Natural killer cell (primary cell): ENCODE results near the gene C4BPA. TPM values are rescaled to one million over a fixed set of nuclear protein-coding genes. Genes with fewer than 3 reads are reported as not detected.

Experiments used
- ATAC-seq, 3 donors: fragments of 150-1000 bp in 2 of 3; fragments of 200-7000 bp in 1 of 3; cut with Tn5 transposase; 1 replicate in 1 of 3; 2 replicates in 2 of 3; pipeline ENCODE4 v1.10.0; 2021; ENCODE audit warnings: mild to moderate bottlenecking in 2 of 3, moderate library complexity in 2 of 3
- DNase-seq, 2 donors: peaks; one replicate each; pipeline versions ENCODE4 v3.0.0 to v3.0.0-alpha.2; 2013 to 2021; ENCODE audit warnings: mixed read lengths in 1 of 2
- H3K27ac ChIP-seq: one replicate; pipeline ENCODE4 v1.5.1; 2013; ENCODE audit warnings: mild to moderate bottlenecking, low read length
- H3K27me3 ChIP-seq: one replicate; pipeline ENCODE4 v1.6.1; 2013; ENCODE audit warnings: low read length; ENCODE audit not compliant: control insufficient read depth, insufficient read depth
- H3K36me3 ChIP-seq: one replicate; pipeline ENCODE4 v1.6.1; 2013; ENCODE audit warnings: low read length; ENCODE audit not compliant: control insufficient read depth, insufficient read depth
- H3K4me1 ChIP-seq: one replicate; pipeline ENCODE4 v1.6.1; 2013; ENCODE audit warnings: low read length; ENCODE audit not compliant: control insufficient read depth, insufficient read depth
- H3K4me3 ChIP-seq: one replicate; pipeline ENCODE4 v1.5.1; 2013; ENCODE audit warnings: low read length
- H3K9me3 ChIP-seq: one replicate; pipeline ENCODE4 v1.6.1; 2013; ENCODE audit warnings: low read length; ENCODE audit not compliant: control insufficient read depth, insufficient read depth
- H3K27ac Mint-ChIP-seq, 2 donors: one replicate each; pipeline ENCODE4 v1.8.0; 2022; ENCODE audit warnings: mild to moderate bottlenecking in 2 of 2, mixed read lengths in 2 of 2, moderate library complexity in 1 of 2
- H3K27me3 Mint-ChIP-seq, 2 donors: one replicate each; pipeline ENCODE4 v1.8.0; 2022; ENCODE audit warnings: low read depth in 2 of 2, mixed read lengths in 2 of 2
- H3K36me3 Mint-ChIP-seq: one replicate; pipeline ENCODE4 v1.8.0; 2022; ENCODE audit warnings: mixed read lengths
- H3K4me1 Mint-ChIP-seq, 2 donors: one replicate each; pipeline ENCODE4 v1.8.0; 2022; ENCODE audit warnings: mixed read lengths in 2 of 2
- H3K4me3 Mint-ChIP-seq: one replicate; pipeline ENCODE4 v1.8.0; 2022; ENCODE audit warnings: mild to moderate bottlenecking, moderate library complexity, mixed read lengths
- H3K9me3 Mint-ChIP-seq, 2 donors: one replicate each; pipeline ENCODE4 v1.8.0; 2022; ENCODE audit warnings: mixed read lengths in 2 of 2
- CTCF ChIP-seq: fragments of 200-600 bp; IDR thresholded peaks from one replicate; pipeline ENCODE4 v1.8.0; 2022; ENCODE audit warnings: antibody characterized with exemption
- WGBS: methylation state at CpG from one replicate; pipeline ENCODE4 v1.1.7; 2013; ENCODE audit warnings: missing lambda C conversion rate; ENCODE audit not compliant: insufficient coverage; 5-methylcytosine and 5-hydroxymethylcytosine counted together
- intact Hi-C: fragments of 100-400 bp; cut with micrococcal nuclease; formaldehyde crosslinking; loops from one replicate; pipeline ENCODE4 v1.14.2; 2022
- total RNA-seq, 4 donors: library from RNA; stranded (reverse); fragments of 120-200 nt in 1 of 4; gene quantifications; one replicate each; pipeline versions ENCODE4 v1.2.3 to v1.2.4, GENCODE V29; 2013 to 2022

The C4BPA gene
- total RNA-seq, 3 donors from 2014 or later (not counting 1 experiment from before 2014, with no cell fraction given), result not detected

GRCh38 chr1:207191061-207191460 is 87.0 kb downstream of the C4BPA start:
- intact Hi-C loops, result no loop called here
- ATAC-seq, result no peak

GRCh38 chr1:207191776-207192175 is 87.7 kb downstream of the C4BPA start:
- Mint-ChIP-seq H3K4me1 (no peaks in the 10 kb centered on the region), H3K27me3 (peaks cover 16 to 41% of the 10 kb centered on the region in 2 donors), H3K9me3 (no peaks in the 10 kb centered on the region), H3K36me3 (no peaks in the 10 kb centered on the region), H3K27ac (no peak overlapping the region), H3K4me3 (no peak overlapping the region)
- DNase-seq (no peak), ATAC-seq (no peak)
- Histone ChIP-seq H3K27me3 (peaks cover 5% of the 10 kb centered on the region), H3K27ac (no peak overlapping the region), H3K4me1 (no peaks in the 10 kb centered on the region), H3K4me3 (no peak overlapping the region), H3K36me3 (no peaks in the 10 kb centered on the region), H3K9me3 (no peaks in the 10 kb centered on the region)
- 80% methylated on average over 3 of the region's 3 CpGs for WGBS
- TF ChIP-seq CTCF, result no peak
- intact Hi-C loops, result no loop called here

More at GRCh38 chr1:207191061-207191460, 87.0 kb downstream of the C4BPA start:
- no peak overlapping the region for H3K4me3 Mint-ChIP-seq
- no peaks in the 10 kb centered on the region for H3K9me3 Mint-ChIP-seq
- H3K27me3 ChIP-seq, result peaks cover 5% of the 10 kb centered on the region
- DNase-seq, result no peak
- H3K36me3 ChIP-seq, result no peaks in the 10 kb centered on the region
- no peaks in the 10 kb centered on the region for H3K9me3 ChIP-seq
- no peaks in the 10 kb centered on the region for H3K36me3 Mint-ChIP-seq
- H3K27ac Mint-ChIP-seq, result no peak overlapping the region
- H3K4me1 ChIP-seq, result no peaks in the 10 kb centered on the region
- peaks cover 16 to 44% of the 10 kb centered on the region in 2 donors for H3K27me3 Mint-ChIP-seq
- no peak for TF ChIP-seq CTCF
- H3K4me3 ChIP-seq, result no peak overlapping the region
- no peak overlapping the region for H3K27ac ChIP-seq
- no peaks in the 10 kb centered on the region for H3K4me1 Mint-ChIP-seq

- no peak for TF ChIP-seq CTCF
- H3K27me3 Mint-ChIP-seq, result peaks cover 32 to 49% of the 10 kb centered on the region in 2 donors
- intact Hi-C loops, result no loop called here
- H3K4me1 ChIP-seq, result no peaks in the 10 kb centered on the region
- ATAC-seq (no peak), DNase-seq (no peak)
- peaks cover 5% of the 10 kb centered on the region for H3K27me3 ChIP-seq
- H3K27ac Mint-ChIP-seq, result no peak overlapping the region
- no peak overlapping the region for H3K4me3 Mint-ChIP-seq
- WGBS, result 60% methylated on average over 1 of the region's 1 CpG
- no peaks in the 10 kb centered on the region for H3K4me1 Mint-ChIP-seq
- no peaks in the 10 kb centered on the region for H3K9me3 ChIP-seq
- no peak overlapping the region for H3K4me3 ChIP-seq
- H3K9me3 Mint-ChIP-seq, result peaks cover 0 to 2% of the 10 kb centered on the region in 2 donors
- H3K36me3 ChIP-seq, result no peaks in the 10 kb centered on the region
- H3K36me3 Mint-ChIP-seq, result no peaks in the 10 kb centered on the region
- H3K27ac ChIP-seq, result no peak overlapping the region
Measured at GRCh38 chr1:207194197-207194596, 90.2 kb downstream of the C4BPA start.

Other genes with a start within 250 kb of the C4BPA start
- not detected for gene IL20, start 238.6 kb upstream of the C4BPA start, total RNA-seq
- gene IL24, start 206.8 kb upstream of the C4BPA start, total RNA-seq, result not detected
- 100 to 1,000 TPM; 157 to 178 (median 177) TPM for gene FCMR, start 182.3 kb upstream of the C4BPA start, total RNA-seq
- under 1 TPM in 1 of 3 donors, not detected in 2; 0.38 TPM for gene PIGR, start 157.8 kb upstream of the C4BPA start, total RNA-seq
- gene FCAMR, start 133.8 kb upstream of the C4BPA start, total RNA-seq, result not detected
- under 1 TPM; 0.21 to 0.39 (median 0.30) TPM for gene C1orf116, start 71.5 kb upstream of the C4BPA start, total RNA-seq
- gene YOD1, start 53.0 kb upstream of the C4BPA start, total RNA-seq, result 10 to 100 TPM; 20.6 to 22.8 (median 21.2) TPM
- gene PFKFB2, start 51.0 kb upstream of the C4BPA start, total RNA-seq, result 1 to 10 TPM; 5.3 to 8.5 (median 7.4) TPM
- not detected for gene C4BPB, start 15.4 kb upstream of the C4BPA start, total RNA-seq
- gene CD55, start 217.4 kb downstream of the C4BPA start, total RNA-seq, result 100 to 1,000 TPM in 2 of 3 donors, 10 to 100 TPM in 1; 80.7 to 138 (median 113) TPM